ENCODE measurements around the gene NUMB.

The NUMB gene

DNA sequence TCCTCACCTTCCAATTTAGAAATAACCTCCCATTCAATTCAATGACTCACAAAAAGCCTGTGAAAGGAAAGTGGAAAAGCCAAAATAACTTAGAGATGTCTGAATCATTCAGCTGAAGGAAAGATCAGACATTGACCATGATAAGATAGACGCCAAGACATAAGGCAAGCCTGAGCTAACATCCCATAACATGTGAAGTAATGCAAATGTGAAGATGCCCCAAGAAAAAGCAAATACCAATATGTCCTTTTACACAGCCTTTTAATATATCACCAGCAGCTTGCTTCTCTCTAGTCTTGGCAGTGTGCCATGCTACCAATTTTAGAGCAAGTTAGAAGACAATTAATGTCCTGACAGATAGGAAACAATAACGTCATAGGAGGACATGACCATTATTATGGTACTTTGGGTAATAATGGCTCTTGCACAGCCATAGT is 2.4 kb upstream of the NUMB start:
- TF ChIP-seq, protein P1, sequence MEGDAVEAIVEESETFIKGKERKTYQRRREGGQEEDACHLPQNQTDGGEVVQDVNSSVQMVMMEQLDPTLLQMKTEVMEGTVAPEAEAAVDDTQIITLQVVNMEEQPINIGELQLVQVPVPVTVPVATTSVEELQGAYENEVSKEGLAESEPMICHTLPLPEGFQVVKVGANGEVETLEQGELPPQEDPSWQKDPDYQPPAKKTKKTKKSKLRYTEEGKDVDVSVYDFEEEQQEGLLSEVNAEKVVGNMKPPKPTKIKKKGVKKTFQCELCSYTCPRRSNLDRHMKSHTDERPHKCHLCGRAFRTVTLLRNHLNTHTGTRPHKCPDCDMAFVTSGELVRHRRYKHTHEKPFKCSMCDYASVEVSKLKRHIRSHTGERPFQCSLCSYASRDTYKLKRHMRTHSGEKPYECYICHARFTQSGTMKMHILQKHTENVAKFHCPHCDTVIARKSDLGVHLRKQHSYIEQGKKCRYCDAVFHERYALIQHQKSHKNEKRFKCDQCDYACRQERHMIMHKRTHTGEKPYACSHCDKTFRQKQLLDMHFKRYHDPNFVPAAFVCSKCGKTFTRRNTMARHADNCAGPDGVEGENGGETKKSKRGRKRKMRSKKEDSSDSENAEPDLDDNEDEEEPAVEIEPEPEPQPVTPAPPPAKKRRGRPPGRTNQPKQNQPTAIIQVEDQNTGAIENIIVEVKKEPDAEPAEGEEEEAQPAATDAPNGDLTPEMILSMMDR (IDR thresholded peaks at IDR 0.05; ENCODE audit: extremely low read depth, insufficient read depth, missing control alignments) = no peak
- DNase-seq (ENCODE audit: low spot score) = no peak
- in situ Hi-C loops (cut with MboI; ENCODE audit: low pct_unique_long_range_greater_than_20kb, low sequenced_read_pairs, unreplicated experiment) = loop anchor here (10.0 kb wide), 1 partner anchor 166 kb away; no protein-coding TSS in a partner anchor

DNA sequence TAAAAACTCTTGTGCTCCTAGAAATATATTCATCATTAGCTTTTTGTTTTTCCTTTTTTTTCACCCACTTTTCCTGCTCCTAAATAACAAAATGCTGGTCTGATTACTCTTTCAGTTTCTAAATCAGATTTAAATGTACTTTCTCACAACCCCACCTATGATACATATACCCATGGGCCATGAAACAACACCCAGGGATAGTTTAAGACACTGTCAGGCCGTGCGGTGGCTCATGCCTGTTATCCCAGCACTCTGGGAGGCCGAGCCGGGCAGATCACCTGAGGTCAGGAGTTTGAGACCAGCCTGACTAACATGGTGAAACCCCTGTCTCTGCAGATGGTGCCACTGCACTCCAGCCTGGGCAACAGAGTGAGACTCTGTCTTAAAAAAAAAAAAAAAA is 1.6 kb upstream of the NUMB start:
- TF ChIP-seq, protein P1 (IDR thresholded peaks at IDR 0.05; ENCODE audit: extremely low read depth, insufficient read depth, missing control alignments) = no peak
- no peak for DNase-seq (ENCODE audit: low spot score)
- in situ Hi-C loops (cut with MboI; ENCODE audit: low pct_unique_long_range_greater_than_20kb, low sequenced_read_pairs, unreplicated experiment) = loop anchor here (10.0 kb wide), 1 partner anchor 165 kb away; no protein-coding TSS in a partner anchor

DNA sequence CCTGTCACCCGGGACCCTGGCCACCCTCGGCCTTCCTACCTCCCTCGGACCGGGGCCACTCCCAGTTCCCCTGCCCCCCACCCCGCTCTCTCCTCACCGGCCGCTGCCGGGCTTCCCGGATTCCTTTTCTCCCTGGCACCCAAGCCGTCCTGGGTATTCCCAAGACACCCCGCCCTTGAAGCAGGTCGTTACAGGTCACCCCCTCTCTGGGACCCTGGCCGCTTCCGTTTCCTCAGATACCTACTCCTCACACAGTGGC is 493 bp downstream of the NUMB start:
- TF ChIP-seq, protein P1 (IDR thresholded peaks at IDR 0.05; ENCODE audit: extremely low read depth, insufficient read depth, missing control alignments) = no peak
- in situ Hi-C loops (cut with MboI; ENCODE audit: low pct_unique_long_range_greater_than_20kb, low sequenced_read_pairs, unreplicated experiment) = no loop called here
- DNase-seq (ENCODE audit: low spot score) = no peak

DNA sequence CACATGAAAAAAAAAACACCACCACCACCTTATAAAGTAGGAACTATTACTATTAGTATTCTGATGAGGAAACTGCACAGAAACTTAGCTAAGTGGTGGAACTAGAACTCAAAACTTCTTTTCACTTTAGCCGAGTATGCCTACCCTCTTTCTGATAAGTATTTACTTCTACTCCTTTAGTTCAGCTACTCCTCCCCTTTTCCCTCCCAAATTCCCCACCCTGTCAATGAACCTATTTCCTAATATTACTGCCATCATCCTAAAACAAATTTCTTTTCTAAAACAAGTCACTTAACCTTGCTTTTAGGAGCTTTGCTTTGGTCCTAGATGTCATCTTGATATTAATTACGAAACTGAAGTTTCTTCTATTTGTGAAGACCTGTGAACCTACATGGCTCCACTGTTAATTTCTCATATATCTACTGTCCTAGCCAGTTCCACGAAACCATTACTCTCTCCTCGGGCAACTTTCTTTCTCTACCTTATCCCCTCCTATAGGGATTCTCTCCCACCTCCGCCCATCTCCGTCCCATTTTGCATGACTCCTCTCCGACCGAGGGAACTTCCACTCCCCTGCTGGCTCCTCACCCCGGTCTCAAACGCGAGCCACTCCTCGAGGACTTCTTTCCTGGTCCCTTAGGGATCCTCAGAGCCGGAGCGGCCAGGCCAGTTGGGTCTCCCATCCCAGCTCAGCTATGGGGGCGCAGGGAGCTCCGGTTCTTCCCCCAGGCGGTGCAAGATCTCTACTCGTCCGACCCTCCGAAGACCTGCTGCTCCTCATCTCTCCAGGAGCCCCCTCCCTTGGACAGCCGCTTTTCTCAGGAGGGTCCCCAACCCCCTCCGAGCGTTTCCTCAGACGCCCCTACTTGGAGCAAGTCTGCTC is 1.1 kb downstream of the NUMB start:
- TF ChIP-seq, protein P1 (IDR thresholded peaks at IDR 0.05; ENCODE audit: extremely low read depth, insufficient read depth, missing control alignments) = no peak
- in situ Hi-C loops (cut with MboI; ENCODE audit: low pct_unique_long_range_greater_than_20kb, low sequenced_read_pairs, unreplicated experiment) = no loop called here
- DNase-seq (ENCODE audit: low spot score) = peak; percentile 36

DNA sequence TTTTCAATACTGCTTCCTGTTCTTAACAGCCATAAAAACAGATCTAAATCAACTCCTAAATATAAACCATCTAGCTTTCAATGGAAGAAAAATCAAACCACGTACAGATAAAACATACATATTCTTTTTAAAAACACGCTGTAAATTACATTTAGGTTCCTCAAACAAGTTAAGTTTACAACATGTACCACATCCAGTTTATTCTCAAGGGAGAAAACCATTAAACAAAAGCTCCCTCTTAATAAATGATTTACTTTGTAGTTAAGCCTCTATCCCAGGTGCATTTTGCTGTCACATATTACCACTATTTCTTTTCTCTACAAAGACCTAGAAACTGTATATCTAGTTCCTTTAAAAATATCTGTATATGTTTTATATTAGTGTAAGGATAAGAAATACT is 3.1 kb downstream of the NUMB start:
- in situ Hi-C loops (cut with MboI; ENCODE audit: low pct_unique_long_range_greater_than_20kb, low sequenced_read_pairs, unreplicated experiment) = no loop called here
- DNase-seq (ENCODE audit: low spot score) = no peak

DNA sequence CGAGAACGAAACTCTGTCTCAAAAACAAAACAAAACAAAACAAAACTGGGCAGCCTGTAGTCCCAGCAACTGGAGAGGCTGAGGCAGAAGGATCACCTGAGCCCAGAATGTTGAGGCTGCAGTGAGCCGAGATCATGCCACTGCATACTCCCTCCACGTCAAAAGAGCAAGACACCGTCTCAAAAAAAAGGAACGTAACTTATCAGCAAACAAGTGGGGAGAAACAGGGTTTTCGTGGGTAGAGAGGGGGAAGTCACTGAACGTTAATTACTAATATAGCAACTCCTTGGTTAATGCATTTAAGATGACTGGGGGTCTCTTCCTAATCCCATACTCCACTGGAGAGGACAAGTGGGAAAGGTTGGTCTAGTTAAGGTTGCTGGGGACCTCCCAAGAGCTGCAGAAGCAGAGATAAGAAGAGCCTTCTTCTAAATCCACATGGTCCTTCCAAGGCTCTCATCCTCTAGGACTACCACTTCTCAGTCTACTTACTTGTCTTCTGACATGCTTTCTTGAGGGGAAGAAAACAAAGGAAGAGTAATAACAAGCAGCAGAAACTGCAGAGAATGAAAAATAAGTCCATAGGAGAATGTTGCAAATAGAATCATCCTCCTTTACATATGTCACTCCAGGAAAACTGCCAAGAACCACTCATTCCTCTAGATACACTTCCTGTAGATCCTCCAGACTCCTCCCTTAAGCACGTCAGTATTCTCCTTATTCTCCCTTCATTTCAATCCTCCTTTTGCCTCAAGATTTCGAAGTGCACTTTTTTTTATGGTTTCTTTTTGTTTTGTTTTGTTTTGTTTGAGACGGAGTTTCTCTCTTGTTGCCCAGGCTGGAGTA is 5.8 kb downstream of the NUMB start:
- no peak for DNase-seq (ENCODE audit: low spot score)
- TF ChIP-seq, protein P1 (IDR thresholded peaks at IDR 0.05; ENCODE audit: extremely low read depth, insufficient read depth, missing control alignments) = no peak
- in situ Hi-C loops (cut with MboI; ENCODE audit: low pct_unique_long_range_greater_than_20kb, low sequenced_read_pairs, unreplicated experiment) = no loop called here

More for the DNA sequence above, 3.1 kb downstream of the NUMB start:
- TF ChIP-seq, protein P1 (IDR thresholded peaks at IDR 0.05; ENCODE audit: extremely low read depth, insufficient read depth, missing control alignments) = no peak

Data from GM13977 (cell line).